K562 (cell line): ENCODE data around the gene TOM1L2. TPM values are rescaled to one million over a fixed set of nuclear protein-coding genes. Genes with fewer than 3 reads are reported as not detected.
A peak's percentile ranks its signal among the peaks of the same experiment; 100 is the strongest.

ENCODE experiments used
- ATAC-seq: fragments of 200-7000 bp; cut with Tn5 transposase; 3 replicates; pipeline ENCODE4 v1.9.1; 2020; ENCODE audit warnings: moderate library complexity
- BruUV-seq: library from RNA; stranded (reverse); fragments of 400-500 nt; replicated peaks from 2 replicates; lab custom pipeline; 2021; lab: Mats Ljungman, UMichigan
- CTCF ChIA-PET: fragments of 300-600 bp; formaldehyde crosslinking; extraction: SDS; loops from one replicate; lab custom pipeline; 2021; ENCODE audit warnings: low intra/inter-chr PET ratio; lab: Yijun Ruan, JAX
- POLR2A ChIA-PET: fragments of 300-600, 350-650 bp; sonication (Branson Sonifier 250); formaldehyde crosslinking; extraction: SDS; loops from one replicate; lab custom pipeline; 2021; ENCODE audit warnings: antibody characterized with exemption, inconsistent platforms; lab: Yijun Ruan, JAX
- DNase-seq, 4 experiments: peaks; one replicate each; pipeline versions ENCODE4 v3.0.0 to v3.0.0-alpha.2; 2011 to 2018; ENCODE audit warnings: low spot score in 3 of 4, mixed read lengths in 3 of 4; ENCODE audit errors: extremely low read depth in 1 of 4
- FAIRE-seq: peaks from 2 replicates; lab custom pipeline; 2011; peaks lifted over from hg19 to GRCh38; lab: Jason Lieb, UNC
- H2AFZ ChIP-seq: 2 replicates; pipeline ENCODE4 v1.6.0; 2011; ENCODE audit warnings: low read depth, low read length, control low read depth, inconsistent platforms
- H3K27ac ChIP-seq: fragments of 200-600 bp; 3 replicates; pipeline ENCODE4 v1.8.0; 2011; ENCODE audit warnings: low read depth, mild to moderate bottlenecking, control low read depth, inconsistent platforms, low read length, moderate library complexity, mixed read lengths; ENCODE audit errors: extremely low read depth
- H3K27me3 ChIP-seq, 2 experiments: fragments of 300-600 bp in 1 of 2; 2 replicates in 1 of 2; 3 replicates in 1 of 2; pipeline versions ENCODE4 v1.6.0 to v1.8.0; 2011; ENCODE audit warnings: inconsistent platforms in 2 of 2, low read length in 2 of 2, mild to moderate bottlenecking in 1 of 2, mixed read lengths in 1 of 2, moderate library complexity in 1 of 2; ENCODE audit not compliant: control insufficient read depth in 2 of 2, insufficient read depth in 2 of 2
- H3K36me3 ChIP-seq: fragments of 300-600 bp; 3 replicates; pipeline ENCODE4 v1.8.0; 2011; ENCODE audit warnings: mild to moderate bottlenecking, low read length, inconsistent platforms; ENCODE audit not compliant: control insufficient read depth, insufficient read depth
- H3K4me1 ChIP-seq, 2 experiments: fragments of 200-600 bp in 1 of 2; replicated peaks in 1 of 2; 2 replicates in 1 of 2; 3 replicates in 1 of 2; pipeline versions ENCODE4 v1.5.1 to v1.8.0; 2011; ENCODE audit warnings: inconsistent platforms in 2 of 2, low read length in 2 of 2, mild to moderate bottlenecking in 1 of 2, mixed read lengths in 1 of 2, moderate library complexity in 1 of 2; ENCODE audit not compliant: control insufficient read depth in 2 of 2, insufficient read depth in 2 of 2
- H3K4me2 ChIP-seq: 2 replicates; pipeline ENCODE4 v1.6.1; 2011; ENCODE audit warnings: low read length, control low read depth, inconsistent platforms, mixed read lengths; ENCODE audit not compliant: insufficient read depth
- H3K4me3 ChIP-seq: fragments of 200-600 bp; sonication (generic), shearing (Covaris generic); 2 replicates; pipeline ENCODE4 v1.5.1; 2016; ENCODE audit warnings: control low read depth, inconsistent platforms
- H3K79me2 ChIP-seq: fragments of 200-600 bp; 3 replicates; pipeline ENCODE4 v1.8.0; 2011; ENCODE audit warnings: low read length, inconsistent platforms; ENCODE audit not compliant: control insufficient read depth, insufficient read depth
- H3K9ac ChIP-seq, 2 experiments: 2 replicates each; pipeline versions ENCODE4 v1.6.0 to v1.6.1; 2011; ENCODE audit warnings: low read depth in 2 of 2, low read length in 2 of 2, control low read depth in 1 of 2, inconsistent platforms in 1 of 2, mild to moderate bottlenecking in 1 of 2, mixed read lengths in 1 of 2; ENCODE audit not compliant: insufficient read depth in 1 of 2
- H3K9me1 ChIP-seq: one replicate; pipeline ENCODE4 v1.6.0; 2011; ENCODE audit warnings: inconsistent platforms, mild to moderate bottlenecking, low read length, moderate library complexity; ENCODE audit not compliant: control insufficient read depth, insufficient read depth
- H3K9me3 ChIP-seq: replicated peaks from 2 replicates; pipeline ENCODE4 v1.5.1; 2011; ENCODE audit warnings: low read depth, low read length, inconsistent platforms; ENCODE audit not compliant: control insufficient read depth, insufficient read depth
- H4K20me1 ChIP-seq: replicated peaks from 2 replicates; pipeline ENCODE4 v1.6.1; 2011; ENCODE audit warnings: low read length, inconsistent platforms, mixed read lengths; ENCODE audit not compliant: control insufficient read depth, insufficient read depth
- FIP1L1 ChIP-seq: fragments of 200-400 bp; formaldehyde crosslinking; IDR thresholded peaks from 2 replicates; pipeline ENCODE4 v1.6.1; 2018; ENCODE audit warnings: mild to moderate bottlenecking, low read depth, low read length; ENCODE audit not compliant: poor library complexity, severe bottlenecking
- HNRNPLL ChIP-seq: fragments of 200-400 bp; formaldehyde crosslinking; IDR thresholded peaks from 2 replicates; pipeline ENCODE4 v1.6.1; 2017; ENCODE audit warnings: low read length, low read depth, mild to moderate bottlenecking; ENCODE audit not compliant: poor library complexity, severe bottlenecking
- KLF1 ChIP-seq: fragments of 450-650 bp; IDR thresholded peaks from 2 replicates; pipeline ENCODE4 v1.6.1; 2016; ENCODE audit warnings: missing genetic modification characterization, missing compliant biosample characterization
- POLR2A ChIP-seq: fragments of 450-650 bp; conservative IDR thresholded peaks from 2 replicates; pipeline ENCODE4 v1.6.1; 2016
- POU5F1 ChIP-seq: fragments of 150-350 bp; IDR thresholded peaks from 2 replicates; pipeline ENCODE4 v1.6.1; 2014; ENCODE audit warnings: borderline replicate concordance, low read length, low read depth, mild to moderate bottlenecking; ENCODE audit not compliant: partially characterized antibody
- WGBS: fragments of 100-300 bp; shearing (Covaris generic); methylation state at CpG from one replicate; pipeline ENCODE4 v1.1.6; 2016; ENCODE audit warnings: low coverage, mixed read lengths; ENCODE audit not compliant: insufficient coverage; ENCODE audit errors: missing lambda C conversion rate; 5-methylcytosine and 5-hydroxymethylcytosine counted together
- in situ Hi-C: fragments of 300-500 bp; cut with MboI; formaldehyde crosslinking; loops from 4 replicates; pipeline ENCODE4 v1.15.0; 2018; ENCODE audit warnings: inconsistent platforms, mixed read lengths
- intact Hi-C: fragments of 100-400 bp; cut with micrococcal nuclease; formaldehyde crosslinking; loops from 2 replicates; pipeline ENCODE4 v1.14.2; 2022
- polyA plus RNA-seq, 8 experiments: library from polyadenylated mRNA; depleted of rRNA in 4 of 8; stranded (reverse) in 5 of 8; unstranded in 3 of 8; fragments of >200 nt; fragmentation: Nextera tagmentation in 2 of 8; fragmentation: Illumina TruSeq in 1 of 8; extraction: Ambion mirVana in 2 of 8; extraction: Trizol in 1 of 8; gene quantifications; 2 replicates each; pipeline versions ENCODE4 v1.2.1 to v1.2.3, GENCODE V29; 2011 to 2014; ENCODE audit warnings: inconsistent platforms in 1 of 8, missing spikeins in 1 of 8
- total RNA-seq, 7 experiments: library from RNA; depleted of rRNA in 6 of 7; stranded (reverse); fragments of >200 nt in 6 of 7; fragmentation: Illumina TruSeq in 2 of 7; extraction: Trizol in 2 of 7; gene quantifications; 2 replicates each; pipeline versions ENCODE4 v1.2.1 to v1.2.3, GENCODE V29; 2011 to 2021; ENCODE audit warnings: low replicate concordance in 1 of 7
- TF ChIP-seq, protein P1 (sequence below): sonication (generic); formaldehyde crosslinking; IDR thresholded peaks from 2 replicates; pipeline ENCODE4 v1.8.1; 2023; ENCODE audit warnings: mild to moderate bottlenecking, missing genetic modification reagents
- TF ChIP-seq, protein P2 (sequence below), 3 experiments: fragments of 200-800 bp in 1 of 3; fragments of 250-450 bp in 1 of 3; fragments of 450-650 bp in 1 of 3; sonication (Bioruptor Pico) in 1 of 3; sonication (Bioruptor generic) in 1 of 3; formaldehyde crosslinking in 1 of 3; IDR thresholded peaks; 2 replicates each; pipeline versions ENCODE4 v1.6.1 to v1.8.0; 2016 to 2022; ENCODE audit warnings: mild to moderate bottlenecking in 2 of 3, missing genetic modification characterization in 2 of 3, missing compliant biosample characterization in 1 of 3, moderate library complexity in 1 of 3

Gene TOM1L2
- total and polyA plus RNA-seq, 9 of the 15 experiments (the other 6 are each of a cell fraction or from before 2014, with no cell fraction given), result 0.07 to 6.0 (median 2.5) TPM

DNA sequence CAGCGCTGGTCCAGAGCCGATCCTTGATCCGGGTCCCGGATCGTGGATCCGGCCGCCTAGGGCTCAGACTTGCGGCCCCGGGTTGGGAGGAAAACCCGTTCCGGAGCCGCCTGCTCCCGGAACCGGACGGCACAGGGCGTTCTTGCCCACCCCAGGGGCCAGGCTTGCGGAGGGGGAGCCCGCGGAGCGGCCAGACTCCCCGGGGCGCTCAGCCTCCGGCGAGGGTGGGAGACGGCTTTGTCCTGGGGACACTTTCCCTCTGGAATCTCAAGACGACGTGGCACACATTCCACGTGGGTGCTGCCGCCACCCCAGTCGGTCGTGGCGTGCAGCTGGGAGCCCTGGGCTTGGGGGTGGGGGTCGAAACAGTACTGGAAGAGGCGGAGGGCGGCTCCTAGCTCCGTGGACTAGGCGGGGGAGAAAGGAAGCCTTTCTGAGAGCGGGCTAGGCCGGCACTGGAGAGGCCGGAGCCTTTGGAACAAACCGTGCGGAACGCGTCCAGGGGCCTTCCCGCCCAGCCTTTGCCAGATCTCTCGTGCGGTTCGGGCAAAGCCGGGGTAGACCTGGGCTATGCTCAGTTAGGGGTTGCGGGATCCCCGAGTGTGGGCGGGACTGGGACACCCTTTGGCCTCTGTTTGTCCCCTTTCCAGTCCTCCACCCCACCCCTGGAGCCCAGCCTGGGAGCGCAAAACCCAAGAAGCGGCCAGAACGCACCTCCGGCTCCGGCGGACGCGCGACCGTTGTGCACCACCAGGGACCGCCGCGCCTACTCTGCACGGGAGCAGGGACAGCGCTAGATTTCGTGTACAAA is 161.9 kb downstream of the TOM1L2 start (continued):
- TF ChIP-seq, protein P1, sequence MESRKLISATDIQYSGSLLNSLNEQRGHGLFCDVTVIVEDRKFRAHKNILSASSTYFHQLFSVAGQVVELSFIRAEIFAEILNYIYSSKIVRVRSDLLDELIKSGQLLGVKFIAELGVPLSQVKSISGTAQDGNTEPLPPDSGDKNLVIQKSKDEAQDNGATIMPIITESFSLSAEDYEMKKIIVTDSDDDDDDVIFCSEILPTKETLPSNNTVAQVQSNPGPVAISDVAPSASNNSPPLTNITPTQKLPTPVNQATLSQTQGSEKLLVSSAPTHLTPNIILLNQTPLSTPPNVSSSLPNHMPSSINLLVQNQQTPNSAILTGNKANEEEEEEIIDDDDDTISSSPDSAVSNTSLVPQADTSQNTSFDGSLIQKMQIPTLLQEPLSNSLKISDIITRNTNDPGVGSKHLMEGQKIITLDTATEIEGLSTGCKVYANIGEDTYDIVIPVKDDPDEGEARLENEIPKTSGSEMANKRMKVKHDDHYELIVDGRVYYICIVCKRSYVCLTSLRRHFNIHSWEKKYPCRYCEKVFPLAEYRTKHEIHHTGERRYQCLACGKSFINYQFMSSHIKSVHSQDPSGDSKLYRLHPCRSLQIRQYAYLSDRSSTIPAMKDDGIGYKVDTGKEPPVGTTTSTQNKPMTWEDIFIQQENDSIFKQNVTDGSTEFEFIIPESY, result peak; percentile 98
- no peak for TF ChIP-seq KLF1 (tag)
- TF ChIP-seq POU5F1, result no peak
- no peak for TF ChIP-seq HNRNPLL
- TF ChIP-seq POLR2A, result peak; percentile 55

DNA sequence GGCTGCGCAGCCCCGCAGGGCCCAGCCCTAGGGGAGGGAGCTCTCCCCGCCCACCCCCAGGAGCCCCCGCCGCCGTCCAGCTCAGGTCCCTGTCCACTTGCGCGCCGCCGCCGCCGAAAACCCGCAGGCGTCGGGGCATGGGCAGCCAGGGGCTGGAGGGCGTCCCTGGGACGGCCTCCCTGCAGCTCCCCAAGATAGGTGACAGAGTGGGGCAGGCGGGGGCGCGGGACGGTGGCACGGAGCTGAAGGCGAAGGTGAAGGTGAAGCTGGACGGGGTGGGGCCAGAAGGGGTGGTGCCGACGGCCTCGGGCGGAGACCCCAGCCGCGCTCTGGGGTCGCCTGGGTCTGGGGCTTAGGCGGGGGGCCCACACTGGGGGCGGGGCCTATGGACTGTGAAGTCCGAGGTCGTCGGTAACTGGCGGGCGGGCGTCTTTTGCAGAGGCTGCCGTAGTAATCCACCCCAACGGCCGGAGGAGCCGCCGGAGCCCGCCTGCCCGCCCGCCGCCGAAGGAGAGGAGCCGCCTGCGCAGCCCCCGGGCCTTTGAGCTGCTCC is 162.6 kb downstream of the TOM1L2 start:
- in situ Hi-C loops, result no loop called here
- FAIRE-seq (no peak), DNase-seq (no peak)
- Histone ChIP-seq H2AFZ (no peak overlapping the region), H3K9me3 (no peaks in the 10 kb centered on the region), H3K9ac (no peak overlapping the region), H3K27me3 (no peaks in the 10 kb centered on the region), H3K79me2 (no peaks in the 10 kb centered on the region; the same call in 2 of the 3 replicates), H3K4me2 (no peak overlapping the region), H4K20me1 (no peaks in the 10 kb centered on the region; the same call in 1 of the 2 replicates)
- 93% methylated on average over 3 of the region's 52 CpGs for WGBS
- BruUV-seq, result no TSS peak
- TF ChIP-seq FIP1L1, result peak; percentile 24
- TF ChIP-seq, protein P2, sequence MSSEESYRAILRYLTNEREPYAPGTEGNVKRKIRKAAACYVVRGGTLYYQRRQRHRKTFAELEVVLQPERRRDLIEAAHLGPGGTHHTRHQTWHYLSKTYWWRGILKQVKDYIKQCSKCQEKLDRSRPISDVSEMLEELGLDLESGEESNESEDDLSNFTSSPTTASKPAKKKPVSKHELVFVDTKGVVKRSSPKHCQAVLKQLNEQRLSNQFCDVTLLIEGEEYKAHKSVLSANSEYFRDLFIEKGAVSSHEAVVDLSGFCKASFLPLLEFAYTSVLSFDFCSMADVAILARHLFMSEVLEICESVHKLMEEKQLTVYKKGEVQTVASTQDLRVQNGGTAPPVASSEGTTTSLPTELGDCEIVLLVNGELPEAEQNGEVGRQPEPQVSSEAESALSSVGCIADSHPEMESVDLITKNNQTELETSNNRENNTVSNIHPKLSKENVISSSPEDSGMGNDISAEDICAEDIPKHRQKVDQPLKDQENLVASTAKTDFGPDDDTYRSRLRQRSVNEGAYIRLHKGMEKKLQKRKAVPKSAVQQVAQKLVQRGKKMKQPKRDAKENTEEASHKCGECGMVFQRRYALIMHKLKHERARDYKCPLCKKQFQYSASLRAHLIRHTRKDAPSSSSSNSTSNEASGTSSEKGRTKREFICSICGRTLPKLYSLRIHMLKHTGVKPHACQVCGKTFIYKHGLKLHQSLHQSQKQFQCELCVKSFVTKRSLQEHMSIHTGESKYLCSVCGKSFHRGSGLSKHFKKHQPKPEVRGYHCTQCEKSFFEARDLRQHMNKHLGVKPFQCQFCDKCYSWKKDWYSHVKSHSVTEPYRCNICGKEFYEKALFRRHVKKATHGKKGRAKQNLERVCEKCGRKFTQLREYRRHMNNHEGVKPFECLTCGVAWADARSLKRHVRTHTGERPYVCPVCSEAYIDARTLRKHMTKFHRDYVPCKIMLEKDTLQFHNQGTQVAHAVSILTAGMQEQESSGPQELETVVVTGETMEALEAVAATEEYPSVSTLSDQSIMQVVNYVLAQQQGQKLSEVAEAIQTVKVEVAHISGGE (CRISPR knock-in tag; IDR thresholded peaks at IDR 0.05), result no peak
- TF ChIP-seq, all 486 proteins: peak for 1
- Histone ChIP-seq H3K4me1 (peaks cover 6 to 65% of the 10 kb centered on the region in 2 experiments; a peak in 4 of 5 replicates), H3K9me1 (no peaks in the 10 kb centered on the region), H3K4me3 (no peak overlapping the region), H3K27ac (no peak overlapping the region), H3K36me3 (peaks cover 49% of the 10 kb centered on the region; the same call in 2 of the 3 replicates)
- no peak for ATAC-seq
- intact Hi-C loops, result no loop called here
- ChIA-PET POLR2A (interaction anchor here (1.4 kb wide), 1 partner anchor 12 kb away, joined by 3 read pairs; no protein-coding TSS in a partner anchor), CTCF (interaction anchor here (0.6 kb wide), 1 partner anchor 54 kb away, joined by 3 read pairs; no protein-coding TSS in a partner anchor)
